Measurements from ENCODE around the gene AKAP6.

AKAP6 gene

DNA sequence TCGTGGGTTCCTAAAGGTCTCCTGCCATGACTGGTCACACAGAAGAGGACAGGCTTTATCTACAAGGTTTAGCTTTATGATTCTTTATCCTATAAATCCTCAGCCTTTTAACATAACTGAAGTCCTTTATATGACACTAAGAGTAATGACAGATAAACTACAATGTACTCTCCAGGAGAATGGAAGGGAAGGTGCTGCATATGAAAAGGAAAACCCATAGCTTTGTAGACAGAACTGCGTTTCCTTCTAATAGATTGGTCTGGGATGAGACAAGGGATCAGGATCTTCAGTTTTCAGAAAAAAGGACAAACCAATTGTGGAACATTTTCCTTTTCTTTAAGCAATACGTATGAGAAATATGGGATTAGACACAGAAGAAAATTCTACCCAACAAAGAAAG lies 408.5 kb downstream of the AKAP6 start:
- TF ChIP-seq, protein P1, sequence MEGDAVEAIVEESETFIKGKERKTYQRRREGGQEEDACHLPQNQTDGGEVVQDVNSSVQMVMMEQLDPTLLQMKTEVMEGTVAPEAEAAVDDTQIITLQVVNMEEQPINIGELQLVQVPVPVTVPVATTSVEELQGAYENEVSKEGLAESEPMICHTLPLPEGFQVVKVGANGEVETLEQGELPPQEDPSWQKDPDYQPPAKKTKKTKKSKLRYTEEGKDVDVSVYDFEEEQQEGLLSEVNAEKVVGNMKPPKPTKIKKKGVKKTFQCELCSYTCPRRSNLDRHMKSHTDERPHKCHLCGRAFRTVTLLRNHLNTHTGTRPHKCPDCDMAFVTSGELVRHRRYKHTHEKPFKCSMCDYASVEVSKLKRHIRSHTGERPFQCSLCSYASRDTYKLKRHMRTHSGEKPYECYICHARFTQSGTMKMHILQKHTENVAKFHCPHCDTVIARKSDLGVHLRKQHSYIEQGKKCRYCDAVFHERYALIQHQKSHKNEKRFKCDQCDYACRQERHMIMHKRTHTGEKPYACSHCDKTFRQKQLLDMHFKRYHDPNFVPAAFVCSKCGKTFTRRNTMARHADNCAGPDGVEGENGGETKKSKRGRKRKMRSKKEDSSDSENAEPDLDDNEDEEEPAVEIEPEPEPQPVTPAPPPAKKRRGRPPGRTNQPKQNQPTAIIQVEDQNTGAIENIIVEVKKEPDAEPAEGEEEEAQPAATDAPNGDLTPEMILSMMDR (IDR thresholded peaks at IDR 0.05) = no peak

DNA sequence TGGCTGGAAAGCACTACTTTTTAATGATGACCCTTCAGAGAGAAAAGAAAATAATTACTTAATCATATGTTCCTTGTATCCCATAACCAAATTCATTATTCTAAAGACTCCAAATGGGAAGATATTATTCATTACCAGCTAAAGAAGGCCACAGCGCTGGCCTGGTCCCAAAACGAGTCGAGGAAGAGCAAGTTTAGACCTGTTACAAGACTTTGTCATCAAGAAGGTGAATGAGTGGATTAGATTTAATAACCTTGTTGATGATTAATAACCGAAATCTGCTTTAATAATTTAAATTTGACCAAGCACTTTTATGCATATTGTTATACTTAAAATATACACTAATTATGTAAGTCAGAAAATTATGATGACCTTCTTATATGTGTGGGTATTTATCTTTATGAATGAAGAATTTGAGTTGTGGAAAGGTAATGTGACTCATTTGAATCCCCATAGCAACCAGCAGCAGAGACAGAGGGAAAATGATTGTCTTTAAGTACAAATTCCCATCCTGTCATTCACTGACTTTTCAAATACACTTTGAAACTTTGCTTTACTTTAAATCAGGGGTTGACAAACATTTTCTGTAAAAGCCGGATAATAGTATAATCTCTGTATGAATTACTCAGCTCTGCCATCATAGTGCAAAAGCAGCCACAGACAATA lies 409.2 kb downstream of the AKAP6 start:
- TF ChIP-seq, protein P1 (IDR thresholded peaks at IDR 0.05) = no peak

DNA sequence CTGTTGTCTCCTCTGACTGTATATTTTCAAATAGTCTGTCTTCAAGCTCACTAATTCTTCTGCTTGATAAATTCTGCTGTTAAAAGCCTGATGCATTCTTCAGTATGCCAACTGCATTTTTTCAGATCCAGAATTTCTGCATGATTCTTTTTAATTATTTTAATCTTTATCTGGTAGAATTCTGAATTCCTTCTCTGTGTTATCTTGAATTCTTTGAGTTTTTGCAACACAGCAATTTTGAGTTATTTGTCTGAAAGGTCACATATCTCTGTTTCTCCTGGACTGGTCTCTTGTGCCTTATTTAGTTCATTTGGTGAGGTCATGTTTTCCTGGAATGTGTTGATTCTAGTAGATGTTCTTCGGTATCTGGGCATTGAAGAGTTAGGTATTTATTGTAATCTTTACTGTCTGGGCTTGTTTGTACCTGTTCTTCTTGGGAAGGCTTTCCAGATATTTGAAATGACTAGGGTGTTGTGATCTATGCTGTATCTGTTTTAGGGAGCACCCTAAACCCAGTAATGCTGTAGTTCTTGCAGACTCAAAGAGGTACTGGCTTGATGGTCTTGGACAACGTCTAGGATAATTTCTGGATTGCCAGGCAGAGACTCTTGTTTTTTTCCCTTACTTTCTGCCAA lies 415.8 kb downstream of the AKAP6 start:
- TF ChIP-seq, protein P1 (IDR thresholded peaks at IDR 0.05) = no peak

DNA sequence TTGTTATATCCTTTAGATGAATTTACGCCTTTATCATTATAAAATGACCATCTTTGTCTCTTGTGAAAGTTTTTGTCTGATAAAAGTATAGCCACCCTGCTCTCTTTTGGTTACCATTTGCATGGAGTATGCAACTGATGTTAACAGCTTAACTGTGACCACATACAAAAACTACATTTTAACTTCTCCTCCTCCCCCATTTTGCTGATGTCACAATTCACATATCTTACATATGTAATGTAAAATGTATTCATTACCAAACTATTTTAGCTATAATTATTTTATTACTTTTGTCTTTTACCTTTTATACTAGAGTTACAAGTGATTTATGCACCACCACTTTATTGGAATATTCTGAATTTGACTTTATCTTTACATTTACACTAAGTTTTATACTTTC lies 425.1 kb downstream of the AKAP6 start:
- TF ChIP-seq, protein P1 (IDR thresholded peaks at IDR 0.05) = no peak

DNA sequence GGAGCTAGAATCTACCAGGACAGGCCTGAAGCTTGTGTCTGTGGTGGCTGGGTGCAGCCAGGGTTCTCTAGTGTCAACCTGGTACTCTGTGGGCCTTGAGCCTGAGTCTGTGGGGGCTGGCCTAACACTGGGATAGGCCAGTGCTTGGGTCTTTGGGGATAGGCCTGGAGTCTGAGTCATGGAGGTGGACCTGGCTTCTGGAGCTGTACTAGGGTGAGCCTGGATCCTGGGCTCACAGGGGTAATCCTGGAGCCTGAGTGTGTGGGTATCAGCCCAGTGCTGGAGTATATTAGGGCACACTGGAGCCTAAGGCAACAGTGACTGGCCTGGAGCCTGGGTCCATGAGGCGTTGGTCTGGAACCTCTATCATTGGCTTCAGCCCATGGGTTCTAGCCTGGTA lies 427.1 kb downstream of the AKAP6 start:
- TF ChIP-seq, protein P1 (IDR thresholded peaks at IDR 0.05) = no peak

DNA sequence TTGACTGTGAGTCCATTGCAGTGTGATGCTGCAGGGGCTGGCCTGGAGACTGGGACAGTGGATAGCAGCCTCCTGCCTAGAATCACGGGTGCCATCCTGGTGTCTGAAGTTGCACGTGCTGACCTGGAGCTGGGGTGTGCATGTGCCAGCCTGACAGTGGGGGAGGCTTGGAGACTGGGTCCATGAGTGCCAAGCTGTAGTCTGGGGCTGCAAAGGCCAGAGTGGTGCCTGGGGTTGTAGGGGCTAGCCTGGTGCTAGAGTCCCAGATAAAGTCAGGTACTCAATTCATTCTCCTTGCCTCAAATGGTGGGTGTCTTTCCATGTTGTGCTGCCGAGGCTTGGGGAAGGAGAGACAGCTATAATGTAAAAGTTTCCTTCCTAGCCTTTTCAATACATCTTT lies 427.7 kb downstream of the AKAP6 start:
- TF ChIP-seq, protein P1 (IDR thresholded peaks at IDR 0.05) = no peak

DNA sequence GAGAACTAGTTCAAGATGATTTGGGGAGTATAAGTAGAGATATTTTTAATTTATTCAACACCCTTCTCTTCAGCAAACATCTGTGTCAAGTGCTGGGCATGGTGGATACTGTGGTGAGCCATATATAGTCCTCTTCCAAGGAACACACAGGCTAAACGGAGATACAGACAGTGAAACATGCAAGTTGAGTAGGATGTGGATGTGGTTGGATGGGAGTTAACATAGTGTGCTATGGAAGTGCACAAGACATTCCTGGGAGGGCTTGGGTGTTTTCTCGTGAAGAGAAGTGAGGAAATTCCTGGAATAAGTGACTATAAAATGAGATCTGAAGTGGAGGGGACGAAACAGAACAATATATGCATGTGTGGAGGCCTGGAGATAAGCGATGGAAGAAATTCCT lies 428.5 kb downstream of the AKAP6 start:
- TF ChIP-seq, protein P1 (IDR thresholded peaks at IDR 0.05) = no peak
